Trophoblast cell (in vitro differentiated cells and primary cell): Measurements from ENCODE around the gene EIF2B5.

Experiments used
- DNase-seq, 2 donors: peaks; one replicate each; pipeline ENCODE4 v3.0.0-alpha.2; 2016
- H2AFZ ChIP-seq: 2 replicates; pipeline ENCODE4 v1.6.1; 2013; ENCODE audit warnings: low read length, moderate library complexity, mild to moderate bottlenecking; ENCODE audit not compliant: insufficient read depth, poor library complexity
- H2AK5ac ChIP-seq: 2 replicates; pipeline ENCODE4 v1.6.1; 2013; ENCODE audit warnings: mild to moderate bottlenecking, low read length
- H2BK120ac ChIP-seq: 2 replicates; pipeline ENCODE4 v1.6.1; 2013; ENCODE audit warnings: low read length, mild to moderate bottlenecking, moderate library complexity; ENCODE audit not compliant: insufficient read depth, poor library complexity
- H2BK12ac ChIP-seq: 2 replicates; pipeline ENCODE4 v1.6.1; 2013; ENCODE audit warnings: mild to moderate bottlenecking, low read length, moderate library complexity
- H2BK5ac ChIP-seq: 2 replicates; pipeline ENCODE4 v1.6.1; 2013; ENCODE audit warnings: low read length, low read depth, moderate library complexity, mild to moderate bottlenecking; ENCODE audit not compliant: poor library complexity
- H3K14ac ChIP-seq: 2 replicates; pipeline ENCODE4 v1.6.1; 2013; ENCODE audit warnings: mild to moderate bottlenecking, low read length
- H3K18ac ChIP-seq: 2 replicates; pipeline ENCODE4 v1.6.1; 2013; ENCODE audit warnings: mild to moderate bottlenecking, low read length
- H3K23ac ChIP-seq: 2 replicates; pipeline ENCODE4 v1.6.1; 2013; ENCODE audit warnings: low read length
- H3K27ac ChIP-seq: 2 replicates; pipeline ENCODE4 v1.5.1; 2013; ENCODE audit warnings: low read depth, mild to moderate bottlenecking, inconsistent platforms, low read length, moderate library complexity
- H3K27me3 ChIP-seq: 2 replicates; pipeline ENCODE4 v1.6.1; 2013; ENCODE audit warnings: inconsistent platforms, mild to moderate bottlenecking, low read length, moderate library complexity; ENCODE audit not compliant: insufficient read depth
- H3K36me3 ChIP-seq, 2 experiments: 1 replicate in 1 of 2; 2 replicates in 1 of 2; pipeline ENCODE4 v1.6.1; 2013; ENCODE audit warnings: low read length in 2 of 2, mild to moderate bottlenecking in 2 of 2, moderate library complexity in 1 of 2; ENCODE audit not compliant: insufficient read depth in 2 of 2, control insufficient read depth in 1 of 2
- H3K4ac ChIP-seq: 2 replicates; pipeline ENCODE4 v1.6.1; 2013; ENCODE audit warnings: low read depth, mild to moderate bottlenecking, low read length, moderate library complexity
- H3K4me1 ChIP-seq, 2 experiments: 1 replicate in 1 of 2; 2 replicates in 1 of 2; pipeline ENCODE4 v1.6.1; 2013; ENCODE audit warnings: low read length in 2 of 2, mild to moderate bottlenecking in 2 of 2, moderate library complexity in 1 of 2; ENCODE audit not compliant: insufficient read depth in 2 of 2, control insufficient read depth in 1 of 2
- H3K4me2 ChIP-seq: 2 replicates; pipeline ENCODE4 v1.6.1; 2013; ENCODE audit warnings: inconsistent platforms, mild to moderate bottlenecking, low read length, moderate library complexity
- H3K4me3 ChIP-seq: 2 replicates; pipeline ENCODE4 v1.5.1; 2013; ENCODE audit warnings: mild to moderate bottlenecking, low read depth, low read length, inconsistent platforms
- H3K79me1 ChIP-seq: one replicate; pipeline ENCODE4 v1.6.1; 2013; ENCODE audit warnings: low read length
- H3K79me2 ChIP-seq: 2 replicates; pipeline ENCODE4 v1.6.1; 2013; ENCODE audit warnings: low read length, mild to moderate bottlenecking; ENCODE audit not compliant: control insufficient read depth, insufficient read depth, poor library complexity
- H3K9ac ChIP-seq: 2 replicates; pipeline ENCODE4 v1.6.1; 2013; ENCODE audit warnings: mild to moderate bottlenecking, low read length
- H3K9me3 ChIP-seq: 2 replicates; pipeline ENCODE4 v1.6.1; 2013; ENCODE audit warnings: low read depth, mild to moderate bottlenecking, control low read depth, inconsistent platforms, low read length; ENCODE audit not compliant: insufficient read depth
- H4K12ac ChIP-seq: 2 replicates; pipeline ENCODE4 v1.6.1; 2013; ENCODE audit warnings: low read depth, mild to moderate bottlenecking, low read length, moderate library complexity
- H4K8ac ChIP-seq: 2 replicates; pipeline ENCODE4 v1.6.1; 2013; ENCODE audit warnings: low read depth, mild to moderate bottlenecking, low read length, moderate library complexity
- H4K91ac ChIP-seq: one replicate; pipeline ENCODE4 v1.6.1; 2013; ENCODE audit warnings: low read depth, mild to moderate bottlenecking, low read length, moderate library complexity
- WGBS: extraction: QIAGEN DNeasy Blood & Tissue Kit; methylation state at CpG from one replicate; pipeline ENCODE4 v1.1.7; 2013; ENCODE audit warnings: missing lambda C conversion rate; ENCODE audit not compliant: insufficient read length, insufficient coverage; ENCODE audit errors: extremely low coverage; 5-methylcytosine and 5-hydroxymethylcytosine counted together

The EIF2B5 gene

GRCh38 chr3:184097556-184097955 is 37.6 kb upstream of the EIF2B5 start:
- Histone ChIP-seq H3K9ac (no peak overlapping the region), H3K23ac (no peak overlapping the region), H3K18ac (no peak overlapping the region), H3K4me3 (no peak overlapping the region), H3K36me3 (peaks cover 0 to 1% of the 10 kb centered on the region in 2 experiments), H2BK120ac (no peak overlapping the region), H2BK5ac (no peak overlapping the region), H3K4me1 (no peaks in the 10 kb centered on the region), H3K27ac (no peak overlapping the region), H3K79me2 (no peaks in the 10 kb centered on the region), H2BK12ac (no peak overlapping the region), H4K8ac (no peak overlapping the region), H3K4me2 (no peak overlapping the region), H2AK5ac (no peak overlapping the region), H2AFZ (no peak overlapping the region), H3K14ac (no peak overlapping the region), H3K4ac (no peak overlapping the region), H4K91ac (no peak overlapping the region), H4K12ac (no peak overlapping the region), H3K9me3 (peaks cover 2% of the 10 kb centered on the region), H3K27me3 (no peaks in the 10 kb centered on the region), H3K79me1 (no peaks in the 10 kb centered on the region)
- WGBS = no CpG with 5 or more reads among the region's 6 CpGs
- no peak for DNase-seq

GRCh38 chr3:184099806-184100686 is 35.1 kb upstream of the EIF2B5 start:
- H3K4ac ChIP-seq = no peak overlapping the region
- H3K79me1 ChIP-seq = no peaks in the 10 kb centered on the region
- H3K4me1 ChIP-seq = no peaks in the 10 kb centered on the region
- DNase-seq = peak; percentile 22 to 57
- H3K18ac ChIP-seq = no peak overlapping the region
- no peak overlapping the region for H3K9ac ChIP-seq
- WGBS = no CpG with 5 or more reads among the region's 24 CpGs
- H4K12ac ChIP-seq = no peak overlapping the region
- H2BK5ac ChIP-seq = no peak overlapping the region
- no peaks in the 10 kb centered on the region for H3K27me3 ChIP-seq
- no peak overlapping the region for H2BK120ac ChIP-seq
- no peak overlapping the region for H4K91ac ChIP-seq
- no peaks in the 10 kb centered on the region for H3K9me3 ChIP-seq
- H3K4me3 ChIP-seq = no peak overlapping the region
- H3K14ac ChIP-seq = no peak overlapping the region
- H2BK12ac ChIP-seq = no peak overlapping the region
- H4K8ac ChIP-seq = no peak overlapping the region
- H3K23ac ChIP-seq = no peak overlapping the region
- H2AK5ac ChIP-seq = no peak overlapping the region
- no peak overlapping the region for H3K4me2 ChIP-seq
- H2AFZ ChIP-seq = no peak overlapping the region
- no peaks in the 10 kb centered on the region for H3K36me3 ChIP-seq
- H3K79me2 ChIP-seq = no peaks in the 10 kb centered on the region
- no peak overlapping the region for H3K27ac ChIP-seq

GRCh38 chr3:184110316-184110725 is 24.8 kb upstream of the EIF2B5 start:
- H4K8ac ChIP-seq = no peak overlapping the region
- H2AFZ ChIP-seq = no peak overlapping the region
- H2BK120ac ChIP-seq = no peak overlapping the region
- no peak overlapping the region for H3K18ac ChIP-seq
- no peak overlapping the region for H3K27ac ChIP-seq
- H3K36me3 ChIP-seq = no peaks in the 10 kb centered on the region
- no peaks in the 10 kb centered on the region for H3K27me3 ChIP-seq
- no peak overlapping the region for H2BK5ac ChIP-seq
- H3K23ac ChIP-seq = no peak overlapping the region
- no peaks in the 10 kb centered on the region for H3K9me3 ChIP-seq
- no peaks in the 10 kb centered on the region for H3K79me2 ChIP-seq
- no peaks in the 10 kb centered on the region for H3K79me1 ChIP-seq
- no CpG with 5 or more reads among the region's 7 CpGs for WGBS
- no peaks in the 10 kb centered on the region for H3K4me1 ChIP-seq
- H4K91ac ChIP-seq = no peak overlapping the region
- no peak overlapping the region for H3K4me3 ChIP-seq
- H2BK12ac ChIP-seq = no peak overlapping the region
- DNase-seq = no peak
- no peak overlapping the region for H3K14ac ChIP-seq
- H4K12ac ChIP-seq = no peak overlapping the region
- H3K4me2 ChIP-seq = no peak overlapping the region
- no peak overlapping the region for H3K9ac ChIP-seq
- no peak overlapping the region for H3K4ac ChIP-seq
- H2AK5ac ChIP-seq = no peak overlapping the region

GRCh38 chr3:184116017-184116416 is 19.1 kb upstream of the EIF2B5 start:
- Histone ChIP-seq H3K14ac (no peak overlapping the region), H2BK120ac (no peak overlapping the region), H3K4me2 (no peak overlapping the region), H3K23ac (no peak overlapping the region), H2BK12ac (no peak overlapping the region), H4K91ac (no peak overlapping the region), H3K4me3 (no peak overlapping the region), H3K9ac (no peak overlapping the region), H4K8ac (no peak overlapping the region), H3K4me1 (no peaks in the 10 kb centered on the region), H3K27ac (no peak overlapping the region), H3K79me2 (no peaks in the 10 kb centered on the region), H3K79me1 (no peaks in the 10 kb centered on the region), H3K27me3 (no peaks in the 10 kb centered on the region), H2AFZ (no peak overlapping the region), H2BK5ac (no peak overlapping the region), H3K4ac (no peak overlapping the region), H3K9me3 (no peaks in the 10 kb centered on the region), H3K18ac (no peak overlapping the region), H4K12ac (no peak overlapping the region), H3K36me3 (no peaks in the 10 kb centered on the region), H2AK5ac (no peak overlapping the region)
- no CpG with 5 or more reads among the region's 4 CpGs for WGBS
- DNase-seq = no peak
